AG09319 (cell line): ENCODE measurements around the gene SLC7A5.

Experiments used
- DNase-seq: peaks from one replicate; pipeline ENCODE4 v3.0.0-alpha.2; 2010; ENCODE audit warnings: low read depth; ENCODE audit errors: extremely low read depth
- TF ChIP-seq, protein P1 (sequence below): IDR thresholded peaks from 2 replicates; pipeline ENCODE4 v1.5.1; 2011; ENCODE audit warnings: low read depth, mild to moderate bottlenecking, inconsistent platforms, low read length, moderate library complexity

The SLC7A5 gene

DNA sequence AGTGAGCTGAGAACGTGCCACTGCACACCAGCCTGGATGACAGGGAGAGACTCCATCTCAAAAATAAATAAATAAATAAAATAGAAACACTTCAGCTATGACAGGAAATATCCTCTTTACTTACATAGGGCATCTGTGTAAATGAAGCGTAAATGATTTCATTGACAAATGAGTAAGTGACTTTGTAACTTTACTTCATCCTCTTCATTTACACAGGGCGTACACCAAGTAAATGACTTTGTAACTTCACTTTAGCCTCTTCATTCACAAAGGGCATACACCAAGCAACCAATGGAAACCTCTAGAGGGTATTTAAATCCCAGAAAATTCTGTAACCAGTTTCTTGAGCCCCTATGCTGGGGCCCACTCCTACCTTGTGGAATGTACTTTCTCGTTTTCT is 87.3 kb downstream of the SLC7A5 start:
- no peak for DNase-seq
- TF ChIP-seq, protein P1, sequence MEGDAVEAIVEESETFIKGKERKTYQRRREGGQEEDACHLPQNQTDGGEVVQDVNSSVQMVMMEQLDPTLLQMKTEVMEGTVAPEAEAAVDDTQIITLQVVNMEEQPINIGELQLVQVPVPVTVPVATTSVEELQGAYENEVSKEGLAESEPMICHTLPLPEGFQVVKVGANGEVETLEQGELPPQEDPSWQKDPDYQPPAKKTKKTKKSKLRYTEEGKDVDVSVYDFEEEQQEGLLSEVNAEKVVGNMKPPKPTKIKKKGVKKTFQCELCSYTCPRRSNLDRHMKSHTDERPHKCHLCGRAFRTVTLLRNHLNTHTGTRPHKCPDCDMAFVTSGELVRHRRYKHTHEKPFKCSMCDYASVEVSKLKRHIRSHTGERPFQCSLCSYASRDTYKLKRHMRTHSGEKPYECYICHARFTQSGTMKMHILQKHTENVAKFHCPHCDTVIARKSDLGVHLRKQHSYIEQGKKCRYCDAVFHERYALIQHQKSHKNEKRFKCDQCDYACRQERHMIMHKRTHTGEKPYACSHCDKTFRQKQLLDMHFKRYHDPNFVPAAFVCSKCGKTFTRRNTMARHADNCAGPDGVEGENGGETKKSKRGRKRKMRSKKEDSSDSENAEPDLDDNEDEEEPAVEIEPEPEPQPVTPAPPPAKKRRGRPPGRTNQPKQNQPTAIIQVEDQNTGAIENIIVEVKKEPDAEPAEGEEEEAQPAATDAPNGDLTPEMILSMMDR, result no peak

DNA sequence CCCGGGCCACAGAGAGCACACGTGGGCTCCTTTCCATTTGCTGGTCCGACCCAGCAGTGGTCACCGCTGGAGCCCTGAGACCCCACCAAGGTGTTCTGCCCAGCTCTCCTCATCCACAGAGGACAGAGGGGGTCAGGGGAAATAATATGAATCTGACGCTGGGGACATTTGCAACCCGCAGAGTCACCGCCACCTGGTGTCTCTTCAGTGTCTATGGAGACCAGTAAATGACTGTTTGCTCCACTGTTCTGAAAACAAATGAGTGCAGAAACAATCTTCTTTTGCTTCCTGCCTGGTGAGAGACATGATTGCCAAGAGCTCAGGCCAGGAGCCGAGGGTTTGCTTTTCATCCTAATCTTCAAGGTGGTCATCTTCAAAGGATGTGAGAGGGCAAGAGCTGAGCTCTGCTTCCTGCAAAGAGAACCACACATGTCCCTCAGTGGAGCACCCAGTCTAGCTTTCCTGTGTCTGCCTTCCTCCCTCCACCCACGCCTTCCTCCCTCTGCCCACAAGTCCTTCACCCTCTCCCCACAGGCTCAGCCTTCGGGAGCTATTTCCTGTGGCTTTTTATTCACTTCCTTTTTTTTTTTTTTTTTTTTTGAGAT is 88.8 kb downstream of the SLC7A5 start:
- TF ChIP-seq, protein P1, result no peak
- no peak for DNase-seq
